ENCODE data around the gene PCCA. TPM values are rescaled to one million over a fixed set of nuclear protein-coding genes. Genes with fewer than 3 reads are reported as not detected.
"Not testable (repeated sequence)": the region's sequence is repeated elsewhere in the genome, so short reads cannot be mapped to it uniquely, and the experiment has no call there.

PCCA gene
- total and polyA plus RNA-seq, 8 donors, result 31.4 to 140 (median 77.0) TPM

DNA sequence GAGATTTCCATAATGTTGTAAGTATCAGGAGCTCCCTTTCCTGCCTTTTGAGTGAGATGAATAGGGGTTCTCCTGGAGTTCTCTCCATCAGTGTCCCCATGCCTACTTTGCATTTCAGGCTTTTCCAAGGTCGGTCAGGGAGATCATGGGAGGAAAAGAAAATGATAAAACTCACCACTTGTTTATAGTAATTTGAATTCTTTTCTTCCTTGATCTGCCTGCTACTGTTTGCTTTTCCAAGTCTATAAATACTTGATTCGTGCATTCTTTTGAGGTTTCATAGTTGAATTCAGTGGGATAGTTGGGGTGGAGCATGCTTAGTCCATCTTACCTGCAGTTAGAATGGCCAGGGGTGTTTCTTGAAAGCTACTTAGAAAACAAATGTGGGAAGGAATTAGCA, 51.5 kb downstream of the PCCA start:
- Histone ChIP-seq H3K4me3 (no peak overlapping the region), H3K27ac (no peak overlapping the region), H3K36me3 (peaks cover 0 to 10% (median 9%) of the 10 kb centered on the region in 4 donors), H3K27me3 (no peaks in the 10 kb centered on the region), H3K4me1 (no peaks in the 10 kb centered on the region), H3K9me3 (no peaks in the 10 kb centered on the region)
- no peak for TF ChIP-seq POLR2AphosphoS5 (IDR thresholded peaks at IDR 0.05)
- TF ChIP-seq EP300 (IDR thresholded peaks at IDR 0.05), result no peak
- DNase-seq, result no peak
- intact Hi-C loops (cut with DNase I; ENCODE audit: low total_unique reads), result no loop called here
- WGBS, 5 donors, result 42 to 59% (median 51%) methylated on average over 2 of the region's 2 CpGs

- WGBS, 5 donors, result 81 to 98% (median 96%) methylated on average over 5 of the region's 5 CpGs
- H3K4me1 ChIP-seq; intact Hi-C loops (cut with DNase I; ENCODE audit: low total_unique reads); H3K27me3 ChIP-seq; DNase-seq; H3K9me3 ChIP-seq; H3K27ac ChIP-seq; H3K4me3 ChIP-seq: not testable (repeated sequence)
- H3K36me3 ChIP-seq, result peaks cover 0 to 16% (median 11%) of the 10 kb centered on the region in 4 donors
Measured at GRCh38 chr13:100141461-100141961, 52.6 kb downstream of the PCCA start.

DNA sequence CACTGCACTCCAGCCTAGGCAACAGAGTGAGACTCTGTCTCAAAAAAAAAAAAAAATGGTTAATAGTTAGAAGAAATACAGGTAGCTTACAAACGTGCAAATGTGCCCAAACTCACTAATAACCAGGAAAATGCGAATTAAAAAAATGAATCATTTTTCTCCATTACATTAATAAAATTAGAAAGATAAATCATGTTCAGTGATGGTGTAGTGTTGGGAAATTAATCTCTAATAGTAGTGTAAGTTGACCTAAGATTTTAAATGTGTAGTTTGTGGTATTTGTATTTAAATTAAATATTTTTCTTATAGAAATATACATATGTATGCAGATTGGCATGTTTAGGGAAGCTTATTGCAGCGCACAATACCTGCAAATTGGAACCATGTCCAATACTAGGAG, 57.6 kb downstream of the PCCA start:
- Histone ChIP-seq H3K9me3 (peaks cover 0 to 9% (median 1%) of the 10 kb centered on the region in 4 donors), H3K27ac (no peak overlapping the region), H3K4me3 (no peak overlapping the region), H3K27me3 (no peaks in the 10 kb centered on the region), H3K4me1 (no peaks in the 10 kb centered on the region), H3K36me3 (peaks cover 5 to 39% (median 36%) of the 10 kb centered on the region in 4 donors)
- 97 to 99% (median 97%) methylated on average over 3 of the region's 3 CpGs for WGBS, 5 donors
- TF ChIP-seq POLR2A (IDR thresholded peaks at IDR 0.05) (no peak), POLR2AphosphoS5 (IDR thresholded peaks at IDR 0.05) (no peak), EP300 (IDR thresholded peaks at IDR 0.05) (no peak)
- TF ChIP-seq, protein P1, sequence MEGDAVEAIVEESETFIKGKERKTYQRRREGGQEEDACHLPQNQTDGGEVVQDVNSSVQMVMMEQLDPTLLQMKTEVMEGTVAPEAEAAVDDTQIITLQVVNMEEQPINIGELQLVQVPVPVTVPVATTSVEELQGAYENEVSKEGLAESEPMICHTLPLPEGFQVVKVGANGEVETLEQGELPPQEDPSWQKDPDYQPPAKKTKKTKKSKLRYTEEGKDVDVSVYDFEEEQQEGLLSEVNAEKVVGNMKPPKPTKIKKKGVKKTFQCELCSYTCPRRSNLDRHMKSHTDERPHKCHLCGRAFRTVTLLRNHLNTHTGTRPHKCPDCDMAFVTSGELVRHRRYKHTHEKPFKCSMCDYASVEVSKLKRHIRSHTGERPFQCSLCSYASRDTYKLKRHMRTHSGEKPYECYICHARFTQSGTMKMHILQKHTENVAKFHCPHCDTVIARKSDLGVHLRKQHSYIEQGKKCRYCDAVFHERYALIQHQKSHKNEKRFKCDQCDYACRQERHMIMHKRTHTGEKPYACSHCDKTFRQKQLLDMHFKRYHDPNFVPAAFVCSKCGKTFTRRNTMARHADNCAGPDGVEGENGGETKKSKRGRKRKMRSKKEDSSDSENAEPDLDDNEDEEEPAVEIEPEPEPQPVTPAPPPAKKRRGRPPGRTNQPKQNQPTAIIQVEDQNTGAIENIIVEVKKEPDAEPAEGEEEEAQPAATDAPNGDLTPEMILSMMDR (IDR thresholded peaks at IDR 0.05), result no peak
- DNase-seq, result no peak
- intact Hi-C loops (cut with DNase I; ENCODE audit: low total_unique reads), result no loop called here

DNA sequence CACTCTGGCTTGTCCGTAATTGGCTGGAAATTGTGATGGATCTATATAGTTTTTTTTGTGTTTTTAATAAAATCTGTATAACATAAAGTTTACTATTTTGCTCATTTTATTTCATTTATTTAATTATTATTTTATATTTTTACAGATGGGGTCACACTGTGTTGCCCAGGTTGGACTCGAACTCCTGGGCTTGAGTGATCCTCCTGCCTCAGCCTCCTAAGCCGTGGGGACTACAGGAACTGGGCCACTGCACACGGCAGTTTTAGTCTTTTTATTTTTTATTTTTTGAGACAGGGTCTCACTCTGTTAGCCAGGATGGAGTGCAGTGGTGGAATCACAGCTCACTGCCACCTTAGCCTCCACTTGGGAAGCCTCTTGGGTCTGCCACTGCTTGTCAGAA, 58.9 kb downstream of the PCCA start:
- Histone ChIP-seq H3K9me3 (peaks cover 0 to 9% (median 1%) of the 10 kb centered on the region in 4 donors), H3K27ac (no peak overlapping the region), H3K4me1 (no peaks in the 10 kb centered on the region), H3K4me3 (no peak overlapping the region), H3K27me3 (no peaks in the 10 kb centered on the region), H3K36me3 (peaks cover 5 to 39% (median 36%) of the 10 kb centered on the region in 4 donors)
- no peak for DNase-seq
- no peak for TF ChIP-seq POLR2A (IDR thresholded peaks at IDR 0.05)
- no peak for TF ChIP-seq POLR2AphosphoS5 (IDR thresholded peaks at IDR 0.05)
- no peak for TF ChIP-seq EP300 (IDR thresholded peaks at IDR 0.05)
- TF ChIP-seq, protein P1 (IDR thresholded peaks at IDR 0.05), result no peak
- intact Hi-C loops (cut with DNase I; ENCODE audit: low total_unique reads), result no loop called here
- WGBS, 5 donors, result 90 to 99% (median 93%) methylated on average over 4 of the region's 4 CpGs

DNA sequence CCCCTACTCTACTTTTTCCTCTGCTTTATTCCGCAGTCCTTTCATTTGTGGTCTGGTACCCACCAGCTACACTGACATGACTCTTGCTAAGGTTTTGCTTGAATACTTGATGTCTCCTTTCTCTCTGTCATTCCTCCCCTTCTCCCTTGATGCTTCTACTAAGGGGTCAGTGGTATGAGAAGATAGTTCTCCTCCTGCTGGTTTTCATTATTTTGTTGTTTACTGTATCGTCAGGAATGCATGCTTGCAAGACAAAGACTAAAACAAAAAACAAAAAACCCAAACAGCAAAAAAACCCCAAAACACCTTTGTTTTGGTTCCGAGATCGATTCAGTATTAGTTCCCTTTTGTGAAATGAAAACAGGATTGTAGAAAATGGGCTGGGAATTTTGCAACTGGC, 59.5 kb downstream of the PCCA start:
- Histone ChIP-seq H3K9me3 (peaks cover 0 to 9% (median 1%) of the 10 kb centered on the region in 4 donors), H3K27me3 (no peaks in the 10 kb centered on the region), H3K4me1 (no peaks in the 10 kb centered on the region), H3K4me3 (no peak overlapping the region), H3K36me3 (peaks cover 5 to 39% (median 36%) of the 10 kb centered on the region in 4 donors), H3K27ac (no peak overlapping the region)
- 87 to 93% (median 91%) methylated on average over 4 of the region's 4 CpGs for WGBS, 5 donors
- TF ChIP-seq POLR2A (IDR thresholded peaks at IDR 0.05), result no peak
- TF ChIP-seq EP300 (IDR thresholded peaks at IDR 0.05), result no peak
- TF ChIP-seq POLR2AphosphoS5 (IDR thresholded peaks at IDR 0.05), result no peak
- TF ChIP-seq, protein P1 (IDR thresholded peaks at IDR 0.05), result no peak
- intact Hi-C loops (cut with DNase I; ENCODE audit: low total_unique reads), result no loop called here
- no peak for DNase-seq
